UCSD-AML1 (cell line): ENCODE results near the gene ALG14.
A peak's percentile ranks its signal among the peaks of the same experiment; 100 is the strongest.
"Not testable (repeated sequence)": the region's sequence is repeated elsewhere in the genome, so short reads cannot be mapped to it uniquely, and the experiment has no call there.

ENCODE experiments used
- DNase-seq: peaks from one replicate; lab custom pipeline; 2025; ENCODE audit not compliant: unreplicated experiment; lab: John Stamatoyannopoulos, UW

ALG14 gene, protein sequence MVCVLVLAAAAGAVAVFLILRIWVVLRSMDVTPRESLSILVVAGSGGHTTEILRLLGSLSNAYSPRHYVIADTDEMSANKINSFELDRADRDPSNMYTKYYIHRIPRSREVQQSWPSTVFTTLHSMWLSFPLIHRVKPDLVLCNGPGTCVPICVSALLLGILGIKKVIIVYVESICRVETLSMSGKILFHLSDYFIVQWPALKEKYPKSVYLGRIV

DNA sequence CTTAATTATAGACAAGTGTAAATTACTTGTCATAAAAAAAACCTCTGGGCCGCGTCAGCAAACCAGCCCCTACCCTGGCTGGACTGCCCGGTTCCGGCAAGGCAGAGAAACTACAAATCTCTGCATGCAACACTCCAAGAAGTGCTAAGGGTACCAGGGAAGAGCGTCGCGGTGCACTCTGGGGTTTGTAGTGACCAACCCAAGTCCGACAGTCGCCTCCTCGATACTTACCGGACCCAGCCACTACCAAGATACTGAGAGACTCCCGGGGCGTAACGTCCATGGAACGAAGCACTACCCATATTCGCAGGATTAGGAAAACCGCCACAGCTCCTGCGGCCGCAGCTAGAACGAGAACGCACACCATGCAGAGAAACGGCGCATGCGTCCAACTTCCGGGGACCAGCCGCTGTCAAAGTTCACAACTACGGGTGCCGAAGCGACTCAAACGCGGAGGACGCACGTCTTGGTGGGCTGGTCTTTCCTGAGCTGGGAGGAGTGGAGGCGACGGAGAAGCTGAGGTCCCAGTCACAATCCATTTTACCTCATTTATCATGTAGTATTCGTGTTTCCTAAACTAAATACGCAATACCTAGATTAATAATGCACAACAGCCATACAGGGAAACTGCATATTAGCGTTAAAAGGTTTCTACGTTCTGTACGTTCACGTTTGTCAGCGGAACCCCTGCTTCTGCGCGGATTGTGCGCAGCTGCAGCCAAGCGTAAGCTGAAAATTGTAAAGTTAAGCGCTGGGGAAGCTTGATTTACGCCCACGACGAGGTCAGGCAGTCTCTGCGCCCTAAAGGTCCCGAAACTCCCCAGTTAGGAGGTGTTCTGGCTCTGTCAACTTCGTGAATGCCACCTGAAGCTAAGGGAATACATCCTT lies at the start of gene ALG14:
Gene ALG14, minus strand, starts transcription at position 420 of the 888 bp plus-strand sequence. Its CDS starts 53 bp downstream, at position 367.
- DNase-seq, result peak; percentile 94

DNA sequence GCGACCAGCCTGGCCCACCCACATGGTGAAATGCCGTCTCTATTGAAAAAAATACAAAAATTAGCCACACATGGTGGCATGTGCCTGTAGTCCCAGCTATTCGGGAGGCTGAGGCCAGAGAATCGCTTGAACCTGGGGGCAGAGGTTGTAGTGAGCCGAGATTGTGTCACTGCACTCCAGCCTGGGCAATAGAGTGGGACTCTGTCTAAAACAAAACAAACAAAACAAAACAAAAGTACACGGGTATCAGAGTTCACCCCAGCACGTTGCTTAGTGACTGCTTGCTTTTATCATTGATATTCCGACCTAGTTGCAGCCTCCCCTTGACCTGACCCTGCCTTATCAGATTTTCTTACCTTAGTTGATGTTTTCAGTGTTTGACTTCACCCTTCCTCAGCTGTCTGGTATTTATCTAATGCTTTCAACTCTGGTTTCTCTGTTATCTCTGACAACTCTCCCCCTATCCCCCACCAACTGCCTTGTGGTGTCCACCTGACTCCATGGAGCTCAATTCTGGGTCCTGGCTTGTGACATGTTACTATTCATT lies 49.5 kb upstream of the ALG14 start:
- no peak for DNase-seq

DNA sequence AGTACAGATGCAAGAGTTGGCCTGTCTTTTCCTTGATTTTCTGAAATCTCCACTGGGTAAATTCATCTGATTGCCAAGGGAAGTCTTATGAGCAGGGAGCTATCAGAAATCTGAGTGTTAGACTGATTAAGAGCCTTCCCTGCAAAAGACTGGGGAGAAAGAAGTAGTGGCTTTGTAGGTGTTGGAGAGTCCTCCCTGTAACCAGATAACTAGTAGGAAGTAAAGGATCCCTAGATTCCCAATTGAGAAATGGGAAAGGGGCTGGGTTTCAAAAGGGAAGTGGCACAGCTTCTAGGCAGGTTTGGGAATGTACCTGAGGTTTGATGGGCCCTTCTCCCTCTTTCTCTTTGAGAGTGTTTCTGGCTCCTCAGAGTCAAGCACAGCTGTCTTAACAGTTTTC lies 46.5 kb upstream of the ALG14 start:
- no peak for DNase-seq

DNA sequence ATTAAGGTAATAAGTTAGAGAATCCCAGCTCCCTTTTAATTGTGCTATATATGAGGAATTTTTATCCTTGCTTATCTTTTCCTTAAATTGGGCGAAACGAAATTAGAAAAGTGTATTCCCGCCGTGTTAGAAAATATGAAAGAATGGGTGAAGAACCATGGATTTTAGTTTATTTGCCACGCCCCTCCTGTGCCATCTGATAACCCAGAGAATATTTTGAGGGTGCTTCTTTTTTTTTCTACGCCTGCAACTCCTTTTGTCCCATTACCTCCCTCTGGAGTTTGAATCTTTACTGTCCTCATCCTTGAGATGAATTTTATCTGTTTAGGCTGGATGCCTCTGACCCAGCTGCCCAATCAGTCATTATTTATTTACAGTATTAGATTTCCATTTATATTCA lies 46.0 kb upstream of the ALG14 start:
- no peak for DNase-seq

DNA sequence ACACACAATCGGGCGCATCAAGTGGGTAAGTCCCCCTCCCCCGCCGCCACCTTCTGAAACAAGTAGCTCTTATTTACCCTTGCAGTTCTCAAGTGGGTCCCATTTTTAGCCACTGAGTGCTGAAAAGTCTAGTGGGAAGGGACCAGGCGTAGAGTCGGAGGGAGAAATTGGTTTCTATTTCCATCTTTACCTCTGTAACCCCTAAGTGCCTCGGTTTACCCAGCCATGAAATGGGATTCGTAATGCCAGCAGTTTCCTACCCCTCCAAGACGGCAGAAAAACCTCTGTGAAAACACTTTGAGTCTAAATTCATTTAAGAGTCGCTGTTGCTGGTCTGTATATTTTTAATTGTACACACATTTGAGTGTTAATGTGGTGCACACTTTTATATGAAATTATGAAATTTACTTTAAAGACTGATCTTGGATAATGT lies 45.3 kb upstream of the ALG14 start:
- DNase-seq, result no peak

DNA sequence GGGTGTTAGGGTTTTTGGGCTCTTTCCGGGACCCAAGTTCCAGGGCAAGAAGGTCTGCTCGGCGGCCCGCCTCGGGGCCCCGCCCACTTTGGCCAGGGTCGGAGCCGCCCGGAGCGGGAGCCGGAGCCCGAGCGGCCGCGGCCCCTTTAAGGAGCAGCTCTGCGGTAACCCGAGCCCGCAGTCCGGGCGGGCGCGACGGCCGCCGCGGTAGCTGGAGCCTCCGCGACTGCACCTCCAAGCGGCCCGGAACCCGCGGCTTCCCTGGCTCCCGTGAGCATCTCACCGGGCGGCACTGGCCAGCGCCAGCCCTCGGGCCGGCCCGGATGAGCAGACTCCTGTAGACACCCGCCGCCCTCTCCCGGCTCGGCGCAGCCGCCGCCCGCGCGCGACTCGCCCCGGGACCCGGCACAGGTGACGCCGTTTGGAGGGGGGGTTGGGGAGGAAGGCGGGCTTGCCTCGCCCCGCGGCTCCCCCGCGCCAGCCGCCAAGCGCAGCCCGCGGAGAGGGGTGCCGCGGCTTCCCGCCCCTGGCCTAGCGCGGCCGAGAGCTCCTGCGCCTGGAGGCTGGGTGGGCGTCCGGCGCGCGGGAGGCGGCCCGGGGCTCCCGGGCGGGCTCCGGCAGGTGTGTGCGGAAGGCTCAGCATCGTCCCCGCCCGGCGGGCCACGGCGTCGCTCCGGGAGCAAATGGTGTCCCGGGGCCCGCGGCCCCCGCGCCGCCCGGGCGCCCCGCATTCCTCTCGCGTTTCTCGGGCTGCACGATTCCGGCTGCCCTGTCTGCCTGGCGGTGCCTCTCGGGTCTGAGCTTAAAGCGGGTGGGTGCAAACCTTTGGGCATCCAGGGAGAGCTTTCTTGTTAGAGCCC lies 44.7 kb upstream of the ALG14 start, which contains the start of gene TLCD4:
Gene TLCD4, plus strand, starts transcription at position 149 of the 860 bp plus-strand sequence. CDS start 26,547 bp downstream, outside the sequence.
- DNase-seq, result no peak

DNA sequence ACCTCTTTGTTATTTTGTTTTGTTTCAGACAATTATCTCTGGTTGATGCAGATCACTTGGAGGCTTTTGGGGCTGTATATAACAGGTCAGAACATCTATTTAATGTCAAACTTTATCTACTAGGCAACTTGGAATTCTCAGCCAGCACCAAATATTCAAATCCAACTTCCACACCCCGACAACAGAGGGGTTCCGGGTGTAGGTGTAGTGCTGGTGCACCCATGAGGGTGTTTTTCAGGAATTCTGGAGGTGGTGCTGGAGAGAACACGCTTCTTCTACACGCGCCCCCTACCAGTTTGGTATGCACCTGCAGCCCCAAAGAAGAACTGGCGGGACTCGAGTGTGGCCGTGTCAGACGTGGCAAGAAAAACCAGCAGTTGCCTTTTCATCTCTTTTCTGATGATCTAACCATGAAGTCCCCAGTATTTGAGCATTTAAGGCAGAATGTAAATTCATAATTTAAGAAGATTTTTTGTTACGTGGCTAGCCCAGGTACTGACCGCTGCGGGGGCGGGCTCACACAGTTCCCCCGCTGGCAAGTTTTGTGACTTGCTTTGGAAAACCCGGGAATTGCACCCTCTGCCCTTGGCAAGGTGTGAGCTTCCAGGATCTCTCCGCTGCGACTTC lies 43.9 kb upstream of the ALG14 start:
- DNase-seq, result peak; percentile 10

DNA sequence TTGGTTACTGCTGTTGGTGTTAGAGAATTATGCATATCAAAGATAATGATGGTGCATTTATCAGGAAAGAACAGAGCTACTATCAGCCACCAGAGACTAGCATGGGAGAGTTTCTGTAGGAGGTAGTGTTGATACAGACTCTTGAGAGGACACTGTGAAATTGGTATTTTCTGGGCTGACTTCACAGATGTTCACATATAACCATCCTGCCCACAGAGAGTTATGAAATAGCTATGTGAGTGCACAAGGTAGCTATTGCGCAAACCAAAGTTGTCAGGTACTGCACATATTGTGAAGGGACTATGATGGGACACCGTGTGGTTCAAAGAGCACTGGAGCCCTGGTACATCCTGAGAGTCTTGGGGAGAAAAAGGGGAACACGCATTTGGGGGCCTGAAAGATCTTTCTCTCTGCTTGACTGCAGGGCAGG lies 43.0 kb upstream of the ALG14 start:
- no peak for DNase-seq

DNA sequence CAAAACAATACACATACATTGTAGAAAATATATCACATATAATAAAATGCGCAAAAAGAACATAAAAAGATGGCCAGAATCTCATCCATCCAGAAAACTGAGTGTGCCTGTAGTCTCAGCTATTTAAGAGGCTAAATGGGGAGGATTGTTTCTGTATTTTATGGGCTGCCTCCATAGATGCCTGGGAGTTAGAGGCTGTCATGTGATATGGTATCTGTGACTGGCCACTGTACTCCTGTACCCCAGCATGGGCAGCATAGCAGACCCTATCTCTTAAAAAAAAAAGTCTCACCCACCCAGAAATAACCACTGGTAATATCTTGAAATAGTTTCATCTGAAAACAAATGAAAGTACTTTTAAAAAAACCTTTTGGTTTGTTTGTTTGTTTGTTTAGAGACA lies 40.9 kb upstream of the ALG14 start:
- no peak for DNase-seq

DNA sequence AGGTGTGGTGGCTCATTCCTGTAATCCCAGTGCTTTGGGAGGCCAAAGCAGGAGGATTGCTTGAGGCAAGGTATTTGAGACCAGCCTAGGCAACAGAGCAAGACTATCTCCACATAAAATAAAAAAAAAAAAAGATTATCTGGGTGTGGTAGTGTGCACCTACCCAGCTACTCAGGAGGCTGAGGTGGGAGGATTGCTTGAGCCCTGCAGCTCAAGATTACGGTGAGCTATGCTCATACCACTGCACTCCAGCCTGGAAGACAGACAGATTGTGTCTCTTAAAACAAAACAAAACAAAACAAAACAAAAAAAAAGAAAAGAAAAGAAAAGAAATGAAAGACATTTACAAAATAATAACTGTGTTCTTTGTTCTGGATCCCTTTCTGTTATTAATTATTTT lies 38.3 kb upstream of the ALG14 start:
- DNase-seq, result no peak

DNA sequence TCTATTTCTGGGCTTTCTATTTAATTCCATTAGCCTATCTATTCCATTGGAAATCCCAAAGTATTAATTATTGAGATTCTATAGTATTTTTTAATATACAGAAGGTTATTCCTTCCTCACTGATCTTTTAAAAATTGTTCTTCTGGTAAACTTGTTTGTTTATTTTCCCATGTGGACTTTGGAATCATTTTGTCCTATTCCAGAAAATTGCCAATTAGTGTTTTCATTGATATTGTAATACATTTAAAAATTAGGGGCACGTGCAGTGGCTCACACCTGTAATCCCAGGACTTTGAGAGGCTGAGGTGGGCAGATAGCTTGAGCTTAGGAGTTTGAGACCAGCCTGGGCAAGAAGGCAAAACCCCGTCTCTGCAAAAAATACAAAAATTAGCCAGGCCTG lies 36.0 kb upstream of the ALG14 start:
- DNase-seq, result no peak

DNA sequence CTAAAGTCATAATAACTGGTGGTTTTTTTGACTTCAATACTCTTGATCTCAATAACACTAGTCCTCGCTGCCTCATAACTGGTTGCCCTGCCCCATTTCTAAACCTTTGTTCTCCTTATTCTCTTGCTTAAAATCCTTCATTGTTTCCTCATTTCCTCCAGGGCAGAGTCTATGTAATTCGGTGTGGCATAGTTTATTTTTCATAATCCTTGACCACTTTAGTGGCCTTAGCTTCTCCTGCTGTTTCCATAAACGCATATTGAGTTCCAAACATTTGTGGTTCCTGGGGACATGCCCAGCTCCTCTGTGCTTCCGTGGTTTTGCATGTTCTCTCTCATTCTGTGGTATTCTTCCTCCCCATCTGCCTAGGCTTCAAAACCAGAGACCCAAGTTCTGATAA lies 25.4 kb upstream of the ALG14 start:
- DNase-seq, result no peak

DNA sequence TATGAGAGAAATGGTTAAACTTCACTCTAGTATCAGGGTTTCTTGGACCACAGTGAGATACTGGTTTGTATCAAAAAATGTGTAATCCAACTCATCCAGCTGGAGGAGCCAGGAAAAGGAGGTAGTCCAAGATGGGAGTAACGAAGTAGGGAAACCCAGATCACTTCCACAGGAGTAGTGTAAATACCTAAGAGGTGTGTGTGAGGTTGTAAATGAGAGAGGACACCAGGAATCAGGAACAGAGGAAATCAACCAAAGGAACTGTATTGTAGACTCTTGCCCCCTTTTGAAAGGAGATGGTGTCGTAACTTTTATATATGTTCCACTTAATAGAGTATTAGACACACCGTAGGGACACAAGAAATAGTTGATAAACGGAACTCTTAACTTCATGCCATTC lies 24.7 kb upstream of the ALG14 start:
- no peak for DNase-seq

DNA sequence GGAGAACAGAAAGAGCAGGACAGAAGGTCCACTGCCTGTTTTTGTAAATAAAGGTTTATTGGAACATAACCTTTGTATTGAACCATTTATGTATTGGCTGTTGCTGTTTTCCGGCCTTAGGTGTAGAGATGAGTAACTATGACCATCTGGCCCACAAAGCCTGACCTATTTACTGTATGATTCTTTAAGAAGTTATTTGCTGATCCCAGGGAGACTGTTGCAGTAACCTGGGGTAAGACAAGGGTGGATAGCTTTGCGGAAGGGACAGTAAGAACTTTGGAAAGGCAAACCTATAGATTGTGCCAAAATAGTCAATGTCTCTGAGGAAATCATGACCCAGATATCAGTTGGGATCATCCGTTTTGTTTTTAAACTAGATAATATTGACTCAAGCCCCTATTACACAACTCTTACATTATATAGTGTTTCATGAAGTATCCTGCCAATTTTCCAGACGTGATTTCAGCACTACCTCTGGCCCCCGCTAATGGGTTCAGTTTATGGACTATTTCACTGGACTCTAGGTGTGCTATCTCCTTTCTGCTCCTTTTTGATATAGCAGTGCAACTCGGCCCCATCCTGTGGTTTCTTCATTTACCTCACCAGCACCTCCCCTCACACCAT lies 23.6 kb upstream of the ALG14 start:
- no peak for DNase-seq

DNA sequence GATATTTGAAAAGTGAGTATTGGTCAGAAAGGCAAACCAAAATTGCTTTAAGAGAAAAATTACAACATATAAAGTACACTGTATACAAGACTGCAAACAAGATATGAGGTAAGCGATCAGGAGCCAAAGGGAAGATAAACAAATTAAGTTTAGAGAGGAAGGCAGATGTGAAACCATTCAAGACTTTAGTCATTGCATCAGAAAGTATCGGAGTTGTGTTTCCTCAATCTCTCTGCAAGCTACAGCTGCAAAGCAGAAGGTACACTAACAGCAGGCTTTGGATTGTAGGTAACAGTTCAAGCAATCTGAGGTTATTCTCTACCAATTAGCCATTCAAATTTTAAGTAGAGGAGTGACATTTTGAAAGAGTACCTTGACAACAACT lies 23.1 kb upstream of the ALG14 start:
- DNase-seq, result no peak

DNA sequence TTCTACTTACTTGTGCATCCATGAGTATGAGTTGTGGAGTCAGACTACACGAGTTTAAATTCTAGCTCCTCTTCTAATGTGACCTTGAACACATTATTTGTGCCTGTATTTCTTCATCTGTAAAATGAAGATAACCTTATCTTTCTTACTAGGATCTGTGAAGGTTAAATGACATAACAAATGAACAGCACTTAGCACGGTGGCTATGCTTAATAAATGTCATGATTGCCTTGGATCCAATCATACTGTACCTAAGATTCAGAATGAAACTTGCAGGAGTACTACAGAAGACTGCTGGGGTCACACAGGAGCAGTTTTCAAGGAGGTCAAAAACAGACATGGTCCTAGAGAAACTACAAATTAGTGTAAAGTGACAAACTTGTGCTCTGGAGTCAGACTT lies 22.2 kb upstream of the ALG14 start:
- DNase-seq, result no peak

DNA sequence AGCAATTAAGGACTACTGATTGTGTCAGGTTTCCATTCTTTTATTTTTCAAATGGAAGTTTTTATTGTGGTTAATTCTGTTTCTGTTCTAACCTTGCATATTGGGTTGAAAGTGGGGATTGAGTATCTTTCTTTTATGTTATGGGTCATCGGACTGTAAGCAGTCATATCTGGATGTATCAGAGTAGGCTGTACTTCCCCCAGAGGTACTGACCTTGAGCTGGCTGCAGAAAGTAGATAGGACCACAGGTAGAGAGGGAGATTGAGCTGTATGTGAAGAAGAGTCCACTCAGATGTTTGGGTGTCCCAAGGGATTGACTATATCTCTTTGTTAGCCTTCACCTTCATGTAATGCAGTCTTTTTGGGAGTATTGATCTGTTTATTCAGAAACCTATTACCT lies 20.5 kb upstream of the ALG14 start:
- no peak for DNase-seq

DNA sequence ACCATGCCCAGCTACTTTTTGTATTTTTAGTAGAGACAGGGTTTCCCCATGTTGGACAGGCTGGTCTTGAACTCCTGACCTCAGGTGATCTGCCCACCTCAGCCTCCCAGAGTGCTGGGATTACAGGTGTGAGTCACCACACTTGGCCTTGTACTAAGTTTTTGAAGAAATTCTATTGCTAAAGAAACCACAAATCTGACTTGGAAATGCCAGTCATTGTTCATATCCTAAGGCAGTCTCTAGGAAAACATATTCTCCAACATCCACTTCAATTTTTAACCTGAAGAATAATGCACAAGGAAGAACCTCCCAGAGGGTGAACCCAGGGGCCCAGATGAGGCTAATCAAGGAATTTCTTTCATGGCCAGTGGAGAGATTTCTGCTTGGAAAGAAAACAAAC lies 20.1 kb upstream of the ALG14 start:
- DNase-seq, result not testable (repeated sequence)

DNA sequence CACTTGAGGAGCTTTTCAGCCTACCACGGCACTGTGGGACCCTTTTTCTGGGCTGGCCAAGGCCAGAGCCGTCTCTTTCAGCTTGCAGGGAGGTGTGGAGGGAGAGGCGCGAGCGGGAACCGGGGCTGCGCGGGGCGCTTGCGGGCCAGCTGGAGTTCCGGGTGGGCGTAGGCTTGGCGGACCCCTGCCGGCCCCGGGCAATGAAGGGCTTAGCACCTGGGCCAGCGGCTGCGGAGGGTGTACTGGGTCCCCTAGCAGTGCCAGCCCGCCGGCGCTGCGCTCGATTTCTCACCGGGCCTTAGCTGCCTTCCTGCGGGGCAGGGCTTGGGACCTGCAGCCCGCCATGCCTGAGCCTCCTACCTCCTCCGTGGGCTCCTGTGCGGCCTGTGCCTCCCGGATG lies 18.5 kb upstream of the ALG14 start:
- DNase-seq, result not testable (repeated sequence)

DNA sequence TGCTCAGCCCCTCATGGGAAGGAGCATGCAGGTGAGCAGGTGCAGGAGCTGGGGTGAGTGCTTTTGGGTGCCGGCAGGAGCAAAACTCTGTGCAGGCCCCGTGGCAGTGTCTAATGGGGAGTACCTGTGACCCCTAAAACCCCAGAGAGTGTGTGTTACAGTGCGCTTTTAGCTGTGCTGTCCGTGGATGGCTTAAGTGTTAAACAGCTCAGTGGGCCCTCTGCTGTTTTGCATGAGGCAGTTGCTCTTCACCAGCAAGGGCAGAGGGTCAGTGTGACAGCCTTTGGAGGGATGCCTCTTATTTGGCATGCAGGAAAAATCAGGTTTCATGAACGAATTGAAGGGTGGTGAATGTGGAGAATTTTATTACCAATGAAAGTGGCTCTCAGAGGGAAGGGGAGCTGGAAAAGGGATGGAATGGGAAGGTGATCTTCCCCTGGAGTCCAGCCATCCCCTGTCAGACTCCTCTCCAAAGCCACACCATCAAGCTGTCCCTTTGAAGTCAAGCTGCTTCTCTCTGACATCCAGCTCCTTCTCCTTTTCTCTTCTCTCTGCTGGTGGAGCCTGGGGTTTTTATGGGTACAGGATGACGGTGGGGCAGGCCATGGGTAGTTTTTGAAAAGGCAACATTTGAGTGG lies 17.0 kb upstream of the ALG14 start:
- no peak for DNase-seq
